Epithelial cell of esophagus (primary cell): ENCODE measurements around the gene PPME1.
A peak's percentile ranks its signal among the peaks of the same experiment; 100 is the strongest.

Experiments
- DNase-seq: peaks from one replicate; pipeline ENCODE4 v3.0.0; 2010; ENCODE audit warnings: low read depth
- H3K4me3 ChIP-seq: 2 replicates; pipeline ENCODE4 v1.5.1; 2011; ENCODE audit warnings: mild to moderate bottlenecking, low read length, control low read depth
- TF ChIP-seq, protein P1 (sequence below): IDR thresholded peaks from 2 replicates; pipeline ENCODE4 v1.5.1; 2011; ENCODE audit warnings: low read depth, mild to moderate bottlenecking, low read length, control low read depth, inconsistent platforms; ENCODE audit not compliant: insufficient read depth; ENCODE audit errors: missing control alignments

Gene PPME1

DNA sequence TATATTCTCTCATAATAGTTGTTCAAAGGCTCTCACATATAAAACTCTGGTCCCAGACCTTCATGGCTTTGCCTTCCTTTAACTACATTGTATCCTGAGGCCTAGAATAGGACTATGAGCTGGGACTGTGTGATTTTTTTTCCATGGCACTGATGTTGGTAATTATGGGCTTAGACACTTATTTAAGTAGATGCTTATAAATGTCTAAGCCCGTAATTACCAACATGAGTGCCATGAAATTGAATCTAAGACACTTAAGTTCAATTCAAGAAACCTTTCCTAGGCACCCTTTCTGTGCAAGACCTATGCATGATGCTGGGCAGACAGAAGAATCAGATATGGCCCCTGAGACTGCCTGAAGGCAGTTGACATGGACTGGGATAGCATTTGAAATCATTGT is 77.4 kb downstream of the PPME1 start:
- no peak for DNase-seq
- TF ChIP-seq, protein P1, sequence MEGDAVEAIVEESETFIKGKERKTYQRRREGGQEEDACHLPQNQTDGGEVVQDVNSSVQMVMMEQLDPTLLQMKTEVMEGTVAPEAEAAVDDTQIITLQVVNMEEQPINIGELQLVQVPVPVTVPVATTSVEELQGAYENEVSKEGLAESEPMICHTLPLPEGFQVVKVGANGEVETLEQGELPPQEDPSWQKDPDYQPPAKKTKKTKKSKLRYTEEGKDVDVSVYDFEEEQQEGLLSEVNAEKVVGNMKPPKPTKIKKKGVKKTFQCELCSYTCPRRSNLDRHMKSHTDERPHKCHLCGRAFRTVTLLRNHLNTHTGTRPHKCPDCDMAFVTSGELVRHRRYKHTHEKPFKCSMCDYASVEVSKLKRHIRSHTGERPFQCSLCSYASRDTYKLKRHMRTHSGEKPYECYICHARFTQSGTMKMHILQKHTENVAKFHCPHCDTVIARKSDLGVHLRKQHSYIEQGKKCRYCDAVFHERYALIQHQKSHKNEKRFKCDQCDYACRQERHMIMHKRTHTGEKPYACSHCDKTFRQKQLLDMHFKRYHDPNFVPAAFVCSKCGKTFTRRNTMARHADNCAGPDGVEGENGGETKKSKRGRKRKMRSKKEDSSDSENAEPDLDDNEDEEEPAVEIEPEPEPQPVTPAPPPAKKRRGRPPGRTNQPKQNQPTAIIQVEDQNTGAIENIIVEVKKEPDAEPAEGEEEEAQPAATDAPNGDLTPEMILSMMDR = no peak
- H3K4me3 ChIP-seq = no peak overlapping the region

DNA sequence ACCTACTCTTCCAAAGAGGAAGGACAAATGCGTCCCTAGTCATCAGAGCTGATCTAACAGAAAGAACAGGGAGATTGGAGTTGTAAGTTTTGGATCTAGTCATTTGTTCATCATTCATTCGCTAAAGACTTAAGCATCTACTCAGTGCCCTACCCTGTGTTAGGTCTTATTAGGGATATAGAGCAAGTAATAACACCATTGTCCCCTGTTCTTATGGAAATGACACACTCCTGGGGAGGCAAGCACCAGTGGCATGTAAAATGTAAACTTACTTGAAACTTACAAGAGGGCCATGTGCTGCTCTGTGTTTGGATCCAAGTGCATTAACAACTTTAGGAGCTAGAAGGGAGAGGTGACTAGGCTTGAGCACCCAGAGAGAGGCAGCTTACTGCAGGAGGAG is 78.4 kb downstream of the PPME1 start:
- DNase-seq = no peak
- TF ChIP-seq, protein P1 = no peak

DNA sequence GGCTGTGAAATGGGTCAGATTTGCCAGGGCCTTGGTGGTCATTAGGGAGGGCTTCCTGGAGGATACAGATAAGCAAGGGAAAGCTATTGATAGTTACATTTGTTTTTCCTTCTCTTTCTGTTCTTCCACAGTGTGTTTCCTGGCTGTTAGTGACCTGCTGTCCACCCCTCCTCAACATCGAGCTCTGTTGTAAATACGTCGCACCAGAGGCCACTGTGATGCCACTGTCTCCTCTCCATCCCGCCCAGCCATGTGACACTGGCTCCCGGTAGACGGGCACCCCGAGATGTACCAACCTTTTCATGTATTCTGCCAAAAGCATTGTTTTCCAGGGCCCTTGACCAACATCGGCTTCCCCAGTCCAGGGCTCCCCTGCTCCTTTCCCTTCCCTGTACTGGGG is 82.3 kb downstream of the PPME1 start:
- DNase-seq = no peak
- no peak overlapping the region for H3K4me3 ChIP-seq
- TF ChIP-seq, protein P1 = no peak

More for the DNA sequence above, 78.4 kb downstream of the PPME1 start:
- H3K4me3 ChIP-seq = no peak overlapping the region

DNA sequence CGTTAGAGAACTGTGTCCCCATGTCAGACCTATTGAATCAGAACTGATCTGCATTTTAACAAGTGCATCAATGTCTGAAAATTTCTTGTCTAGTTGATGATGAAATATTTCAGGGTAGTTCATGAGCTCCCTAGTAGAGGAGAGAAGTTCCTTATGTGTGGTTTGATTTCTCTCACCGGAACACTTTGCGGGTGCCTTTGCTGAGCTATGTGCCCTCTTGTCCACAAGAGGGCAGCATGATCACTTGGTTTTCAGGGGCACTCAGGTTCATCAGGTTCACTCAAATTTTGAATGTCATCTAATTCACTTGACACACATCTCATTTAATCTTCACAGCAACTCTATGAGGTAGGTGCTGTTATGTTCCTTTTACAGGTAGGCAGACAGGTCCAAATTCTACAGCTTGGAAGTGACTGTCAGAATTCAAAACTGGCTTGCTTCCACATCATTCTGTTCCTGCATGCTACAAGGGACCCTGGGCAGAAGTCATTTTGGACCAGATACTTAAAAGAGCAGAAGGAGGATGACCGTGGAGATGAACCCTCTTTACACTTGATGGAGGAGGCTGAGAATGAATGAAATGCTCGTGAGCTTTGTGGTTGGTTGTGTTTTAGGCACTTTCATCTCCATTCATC is 84.8 kb downstream of the PPME1 start:
- TF ChIP-seq, protein P1 = peak; percentile 97
- DNase-seq = peak; percentile 63
- H3K4me3 ChIP-seq = no peak overlapping the region

DNA sequence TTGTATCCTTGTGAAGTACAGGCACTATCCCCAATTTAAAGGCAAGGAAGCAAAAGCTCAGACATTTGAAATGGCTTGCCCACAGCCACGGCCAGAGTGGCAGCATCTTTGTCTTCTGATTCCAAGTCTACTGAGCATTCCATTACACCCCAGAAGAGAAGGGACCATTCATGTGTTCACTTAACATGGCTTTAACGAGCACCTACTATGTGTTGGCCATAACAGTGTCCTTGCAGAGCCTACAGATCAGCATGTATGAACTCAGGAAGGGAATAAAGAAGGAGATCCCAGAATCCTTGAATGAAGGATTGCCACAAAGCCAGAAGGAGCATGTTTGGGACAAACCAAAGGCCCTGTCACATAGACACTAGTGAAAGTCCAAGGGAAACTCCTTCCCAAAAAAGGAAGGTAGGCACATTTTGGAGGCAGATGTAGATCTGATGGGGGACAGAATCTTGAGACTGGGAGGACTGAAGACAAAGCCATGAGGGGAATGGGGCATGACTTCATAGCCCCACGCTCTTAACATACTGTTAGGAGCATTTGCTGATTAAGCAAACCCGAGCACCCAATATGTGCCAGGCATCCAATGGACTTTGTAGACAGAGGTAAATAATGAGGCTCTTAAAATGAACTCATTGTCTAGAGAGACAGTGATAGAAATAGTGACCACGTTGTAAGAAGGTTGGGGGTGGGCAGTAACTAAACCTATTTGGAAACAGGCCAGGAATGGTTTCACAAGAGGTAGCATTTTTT is 85.5 kb downstream of the PPME1 start:
- DNase-seq = no peak
- TF ChIP-seq, protein P1 = no peak
- no peak overlapping the region for H3K4me3 ChIP-seq

DNA sequence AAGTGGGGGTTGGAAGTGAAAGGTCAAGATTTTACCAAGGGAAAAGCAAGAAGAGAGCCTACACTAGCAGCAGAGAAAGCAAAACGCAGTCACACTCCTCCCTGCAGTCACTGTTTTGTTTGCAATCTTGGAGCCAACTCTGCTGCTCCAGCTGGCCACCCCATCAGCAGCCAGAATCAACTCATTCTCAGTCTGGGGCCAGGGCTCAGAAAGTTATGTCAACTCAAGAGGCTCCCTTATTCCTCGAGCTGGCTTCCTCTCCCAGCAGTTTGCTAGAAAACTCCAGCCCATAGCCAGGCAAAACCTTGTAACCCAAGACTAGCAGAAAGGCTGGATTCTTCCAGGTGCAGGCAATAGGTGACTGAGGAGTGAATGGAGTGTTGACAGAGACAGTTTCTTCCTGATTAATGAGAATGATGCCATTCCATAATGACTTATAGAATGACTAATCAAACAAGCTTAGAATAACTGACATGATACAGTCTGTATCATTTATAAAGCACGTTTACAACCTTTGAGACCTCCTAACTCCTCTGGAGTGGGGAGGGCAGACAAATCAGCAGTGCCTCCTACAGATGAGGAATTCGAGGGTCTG is 87.0 kb downstream of the PPME1 start:
- peak; percentile 55 for DNase-seq
- H3K4me3 ChIP-seq = no peak overlapping the region
- TF ChIP-seq, protein P1 = no peak

DNA sequence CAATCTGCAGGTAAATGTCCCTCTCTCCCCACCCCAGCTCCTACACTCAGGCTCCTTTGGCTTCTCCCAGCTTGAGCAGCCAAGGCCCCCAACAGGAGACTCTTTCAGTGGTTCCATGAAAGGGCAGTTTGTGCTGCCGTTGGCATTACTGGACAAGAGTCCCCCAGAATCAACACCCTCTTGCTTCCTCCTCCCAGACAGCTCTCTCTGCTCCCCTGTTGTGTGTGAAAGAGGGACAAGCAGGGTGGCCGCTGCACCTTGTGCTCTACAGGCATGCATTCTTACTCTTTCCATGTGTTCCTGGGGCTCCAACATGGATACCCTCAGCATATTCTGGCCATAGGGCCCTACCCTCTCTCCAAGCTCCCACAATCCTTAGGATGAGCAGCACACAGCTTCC is 91.6 kb downstream of the PPME1 start:
- TF ChIP-seq, protein P1 = no peak
- H3K4me3 ChIP-seq = no peak overlapping the region
- no peak for DNase-seq
